NCI-H2196 treated with DMSO at 0.1 percent for 48 hours (cell line): ENCODE measurements around the gene CACNA1I.

ENCODE experiments used
- DNase-seq: peaks from one replicate; lab custom pipeline; 2025; ENCODE audit not compliant: unreplicated experiment; lab: John Stamatoyannopoulos, UW

The CACNA1I gene

GRCh38 chr22:39621826-39622225 is 51.3 kb downstream of the CACNA1I start:
- DNase-seq: no peak

- DNase-seq: no peak
These were observed 52.4 kb downstream of the CACNA1I start for GRCh38 chr22:39622881-39623367.

GRCh38 chr22:39623603-39624500 is 53.3 kb downstream of the CACNA1I start:
- no peak for DNase-seq

- DNase-seq: no peak
These were observed 53.9 kb downstream of the CACNA1I start for GRCh38 chr22:39624501-39624821.

- DNase-seq: no peak
These were observed 55.3 kb downstream of the CACNA1I start for GRCh38 chr22:39625569-39626537.

GRCh38 chr22:39627208-39627607 is 56.7 kb downstream of the CACNA1I start:
- no peak for DNase-seq

GRCh38 chr22:39627865-39628562 is 57.5 kb downstream of the CACNA1I start:
- DNase-seq: no peak

GRCh38 chr22:39628563-39629080 is 58.1 kb downstream of the CACNA1I start:
- no peak for DNase-seq

GRCh38 chr22:39629851-39630250 is 59.3 kb downstream of the CACNA1I start:
- no peak for DNase-seq

- DNase-seq: no peak
These were observed 60.2 kb downstream of the CACNA1I start for GRCh38 chr22:39630721-39631120.

GRCh38 chr22:39631381-39632286 is 61.1 kb downstream of the CACNA1I start:
- no peak for DNase-seq

- peak; percentile 14 for DNase-seq
These were observed 64.2 kb downstream of the CACNA1I start for GRCh38 chr22:39634530-39635405.

GRCh38 chr22:39635719-39636118 is 65.2 kb downstream of the CACNA1I start:
- DNase-seq: no peak

- no peak for DNase-seq
These were observed 68.4 kb downstream of the CACNA1I start for GRCh38 chr22:39638958-39639357.

GRCh38 chr22:39641660-39642310 is 71.2 kb downstream of the CACNA1I start:
- no peak for DNase-seq

- DNase-seq: no peak
These were observed 72.9 kb downstream of the CACNA1I start for GRCh38 chr22:39643311-39644083.

GRCh38 chr22:39645532-39645931 is 75.0 kb downstream of the CACNA1I start:
- no peak for DNase-seq
